ENCODE data around the gene CNTNAP2.

Gene CNTNAP2

GRCh38 chr7:148163246-148163645 is 2046.6 kb downstream of the CNTNAP2 start:
- no peak overlapping the region for H3K27ac ChIP-seq
- no peaks in the 10 kb centered on the region for H4K20me1 ChIP-seq (ENCODE audit: insufficient read depth)
- no peak overlapping the region for H3K9ac ChIP-seq
- H3K4me3 ChIP-seq (IDR thresholded peaks at IDR 0.05; ENCODE audit: insufficient read depth, low read depth, low read length) = no peak overlapping the region
- no peak overlapping the region for H3K4me2 ChIP-seq
- no peak overlapping the region for H2AFZ ChIP-seq (ENCODE audit: low read depth)
- no peak for TF ChIP-seq CTCF (conservative IDR thresholded peaks at IDR 0.05; ENCODE audit: low read depth, low read length)
- H3K79me2 ChIP-seq (ENCODE audit: insufficient read depth, low read depth) = no peaks in the 10 kb centered on the region
- no peaks in the 10 kb centered on the region for H3K4me1 ChIP-seq (ENCODE audit: low read depth, poor library complexity, severe bottlenecking)
- H3K27me3 ChIP-seq (ENCODE audit: insufficient read depth, low read depth) = no peaks in the 10 kb centered on the region
- no peaks in the 10 kb centered on the region for H3K36me3 ChIP-seq (ENCODE audit: insufficient read depth)

DNA sequence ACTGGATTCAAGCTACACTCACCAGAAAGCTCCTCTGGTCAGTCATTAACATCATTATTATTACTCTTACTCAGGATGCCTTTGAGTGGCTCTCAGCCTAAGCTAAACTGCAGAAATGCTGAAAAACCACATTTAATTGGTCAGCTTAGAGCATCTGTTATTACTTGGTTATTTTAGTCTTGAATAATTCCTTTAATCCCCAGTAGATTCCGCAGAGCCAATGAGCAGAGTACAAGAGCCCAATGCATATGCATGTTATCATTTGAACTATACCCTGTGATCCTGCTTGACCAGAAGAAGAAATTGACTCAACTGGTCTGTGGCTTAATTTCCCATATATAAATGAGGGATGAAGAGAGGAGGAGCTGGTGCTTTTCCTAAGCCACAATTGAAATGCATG is 2056.3 kb downstream of the CNTNAP2 start:
- Histone ChIP-seq H2AFZ (ENCODE audit: low read depth) (no peak overlapping the region), H3K4me2 (no peak overlapping the region), H3K79me2 (ENCODE audit: insufficient read depth, low read depth) (no peaks in the 10 kb centered on the region), H3K27me3 (ENCODE audit: insufficient read depth, low read depth) (no peaks in the 10 kb centered on the region), H3K36me3 (ENCODE audit: insufficient read depth) (no peaks in the 10 kb centered on the region), H3K4me3 (IDR thresholded peaks at IDR 0.05; ENCODE audit: insufficient read depth, low read depth, low read length) (no peak overlapping the region), H3K9ac (no peak overlapping the region), H3K4me1 (ENCODE audit: low read depth, poor library complexity, severe bottlenecking) (no peaks in the 10 kb centered on the region), H3K27ac (no peak overlapping the region), H4K20me1 (ENCODE audit: insufficient read depth) (no peaks in the 10 kb centered on the region)
- TF ChIP-seq CTCF (conservative IDR thresholded peaks at IDR 0.05; ENCODE audit: low read depth, low read length) = no peak

GRCh38 chr7:148173369-148173768 is 2056.8 kb downstream of the CNTNAP2 start:
- Histone ChIP-seq H4K20me1 (ENCODE audit: insufficient read depth) (no peaks in the 10 kb centered on the region), H3K4me1 (ENCODE audit: low read depth, poor library complexity, severe bottlenecking) (no peaks in the 10 kb centered on the region), H2AFZ (ENCODE audit: low read depth) (no peak overlapping the region), H3K4me2 (no peak overlapping the region), H3K36me3 (ENCODE audit: insufficient read depth) (no peaks in the 10 kb centered on the region), H3K27me3 (ENCODE audit: insufficient read depth, low read depth) (no peaks in the 10 kb centered on the region), H3K27ac (no peak overlapping the region), H3K4me3 (IDR thresholded peaks at IDR 0.05; ENCODE audit: insufficient read depth, low read depth, low read length) (no peak overlapping the region), H3K9ac (no peak overlapping the region), H3K79me2 (ENCODE audit: insufficient read depth, low read depth) (no peaks in the 10 kb centered on the region)
- TF ChIP-seq CTCF (conservative IDR thresholded peaks at IDR 0.05; ENCODE audit: low read depth, low read length) = no peak

- H2AFZ ChIP-seq (ENCODE audit: low read depth) = no peak overlapping the region
- H3K4me2 ChIP-seq = no peak overlapping the region
- no peaks in the 10 kb centered on the region for H4K20me1 ChIP-seq (ENCODE audit: insufficient read depth)
- H3K4me1 ChIP-seq (ENCODE audit: low read depth, poor library complexity, severe bottlenecking) = no peaks in the 10 kb centered on the region
- no peaks in the 10 kb centered on the region for H3K27me3 ChIP-seq (ENCODE audit: insufficient read depth, low read depth)
- H3K4me3 ChIP-seq (IDR thresholded peaks at IDR 0.05; ENCODE audit: insufficient read depth, low read depth, low read length) = no peak overlapping the region
- no peaks in the 10 kb centered on the region for H3K79me2 ChIP-seq (ENCODE audit: insufficient read depth, low read depth)
- H3K36me3 ChIP-seq (ENCODE audit: insufficient read depth) = no peaks in the 10 kb centered on the region
- H3K27ac ChIP-seq = no peak overlapping the region
- no peak for TF ChIP-seq CTCF (conservative IDR thresholded peaks at IDR 0.05; ENCODE audit: low read depth, low read length)
- no peak overlapping the region for H3K9ac ChIP-seq
Measured at GRCh38 chr7:148174376-148174775, 2057.8 kb downstream of the CNTNAP2 start.

DNA sequence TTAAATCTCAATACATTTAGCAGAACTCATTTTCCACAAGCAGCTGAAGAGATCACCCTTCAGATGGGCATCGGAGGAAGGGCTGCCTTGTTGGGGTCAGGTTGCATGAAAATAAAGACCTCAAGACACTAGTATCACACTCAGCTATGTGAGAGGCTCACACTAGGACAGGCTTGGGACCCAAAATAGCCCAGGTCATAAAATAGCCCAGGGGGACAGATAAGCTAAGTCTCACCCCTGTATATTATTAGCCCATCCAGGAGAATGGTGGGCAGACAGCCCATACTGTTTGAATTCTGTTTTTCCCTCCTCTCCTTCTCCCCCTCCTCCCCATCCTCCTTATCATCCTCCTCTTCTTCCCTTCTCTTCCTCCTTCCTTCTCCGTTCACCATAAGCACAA is 2058.9 kb downstream of the CNTNAP2 start:
- Histone ChIP-seq H3K36me3 (ENCODE audit: insufficient read depth) (no peaks in the 10 kb centered on the region), H3K27me3 (ENCODE audit: insufficient read depth, low read depth) (no peaks in the 10 kb centered on the region), H3K9ac (no peak overlapping the region), H3K27ac (no peak overlapping the region), H3K4me2 (no peak overlapping the region), H3K4me1 (ENCODE audit: low read depth, poor library complexity, severe bottlenecking) (no peaks in the 10 kb centered on the region), H3K79me2 (ENCODE audit: insufficient read depth, low read depth) (no peaks in the 10 kb centered on the region), H4K20me1 (ENCODE audit: insufficient read depth) (no peaks in the 10 kb centered on the region), H2AFZ (ENCODE audit: low read depth) (no peak overlapping the region), H3K4me3 (IDR thresholded peaks at IDR 0.05; ENCODE audit: insufficient read depth, low read depth, low read length) (no peak overlapping the region)
- TF ChIP-seq CTCF (conservative IDR thresholded peaks at IDR 0.05; ENCODE audit: low read depth, low read length) = no peak

Data from KMS-11 (cell line).